Jurkat, Clone E6-1 (cell line): ENCODE results near the gene CENPL. TPM values are rescaled to one million over a fixed set of nuclear protein-coding genes. Genes with fewer than 3 reads are reported as not detected.
A peak's percentile ranks its signal among the peaks of the same experiment; 100 is the strongest.
"Not testable (repeated sequence)": the region's sequence is repeated elsewhere in the genome, so short reads cannot be mapped to it uniquely, and the experiment has no call there.

Experiments
- DNase-seq: peaks from one replicate; pipeline ENCODE4 v3.0.0-alpha.2; 2011; ENCODE audit warnings: low read depth, low spot score
- H3K4me3 ChIP-seq: 2 replicates; pipeline ENCODE4 v1.5.1; 2011; ENCODE audit warnings: mild to moderate bottlenecking, low read length, control low read depth, moderate library complexity
- polyA plus RNA-seq: library from polyadenylated mRNA; unstranded; fragments of >200 nt; gene quantifications from one replicate; pipeline ENCODE4 v1.2.1, GENCODE V29; 2012; ENCODE audit warnings: missing spikeins; ENCODE audit not compliant: insufficient read length, insufficient read depth

CENPL gene
- 17.3 TPM for polyA plus RNA-seq

DNA sequence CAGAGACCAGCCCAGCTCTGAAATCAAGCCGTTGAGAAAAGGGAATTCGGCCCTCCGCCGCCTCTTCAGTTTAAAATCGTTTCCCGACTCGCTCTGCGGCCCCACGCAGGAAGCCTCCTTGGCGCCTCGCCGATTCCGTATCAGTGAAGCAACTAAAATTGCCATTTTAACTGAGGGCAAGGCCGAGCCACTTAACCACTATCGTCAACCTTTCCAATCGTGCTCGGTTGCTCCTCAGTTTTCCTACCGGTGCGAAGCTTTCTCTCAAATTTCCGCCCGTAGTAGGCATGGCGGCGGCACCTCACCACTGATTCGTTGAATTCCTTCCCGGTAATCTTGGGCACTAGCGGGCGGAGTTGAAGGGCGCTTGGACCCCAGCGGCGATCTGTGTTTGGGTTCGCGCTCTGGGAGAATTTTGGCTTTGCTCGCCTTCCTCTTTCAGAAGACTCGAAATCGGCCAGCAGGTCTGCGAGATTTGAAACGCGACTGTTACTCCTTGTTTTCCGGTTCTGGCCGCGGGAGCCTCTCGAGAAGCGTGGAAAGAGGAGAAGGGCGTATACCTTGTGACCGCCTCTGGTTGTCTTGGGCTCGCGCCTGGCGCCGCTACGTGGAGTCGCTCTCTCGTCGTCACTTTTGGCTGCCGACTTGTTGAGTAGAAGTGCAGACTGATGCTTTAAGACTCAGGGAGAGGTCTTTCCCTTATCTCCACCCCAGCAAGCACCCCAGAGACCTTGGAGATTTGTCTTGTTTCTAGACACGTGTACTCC, at the start of gene CENPL, which contains the start of gene DARS2:
TSS of gene CENPL (minus strand) at position 569 of the 767 bp plus-strand sequence. CDS start 13,584 bp downstream, outside the sequence.
TSS of gene DARS2 (plus strand) at position 359 of the 767 bp plus-strand sequence. CDS start 557 bp downstream, outside the sequence.
- peak; percentile 98 for DNase-seq
- peak within 1 kb of the TSS; percentile 82 for H3K4me3 ChIP-seq

- no peak overlapping the region for H3K4me3 ChIP-seq
- no peak for DNase-seq
Observed at GRCh38 chr1:173871500-173871899, 46.8 kb upstream of the CENPL start.

- DNase-seq, result no peak
- no peak overlapping the region for H3K4me3 ChIP-seq
Observed at GRCh38 chr1:173871091-173871490, 46.4 kb upstream of the CENPL start.

GRCh38 chr1:173870252-173871075, 45.8 kb upstream of the CENPL start:
- DNase-seq, result peak; percentile 77
- H3K4me3 ChIP-seq, result peak overlapping the region; percentile 32

- peak overlapping the region; percentile 97 for H3K4me3 ChIP-seq
- DNase-seq, result no peak
Observed at GRCh38 chr1:173869021-173869359, 44.3 kb upstream of the CENPL start.

GRCh38 chr1:173868266-173869020, 43.8 kb upstream of the CENPL start, which contains the start of gene ZBTB37:
Gene ZBTB37, plus strand, starts transcription at chr1:173868380. Its CDS starts 1,846 bp downstream, at chr1:173870226.
- H3K4me3 ChIP-seq, result peak within 1 kb of the TSS; percentile 97
- DNase-seq, result peak; percentile 87

DNA sequence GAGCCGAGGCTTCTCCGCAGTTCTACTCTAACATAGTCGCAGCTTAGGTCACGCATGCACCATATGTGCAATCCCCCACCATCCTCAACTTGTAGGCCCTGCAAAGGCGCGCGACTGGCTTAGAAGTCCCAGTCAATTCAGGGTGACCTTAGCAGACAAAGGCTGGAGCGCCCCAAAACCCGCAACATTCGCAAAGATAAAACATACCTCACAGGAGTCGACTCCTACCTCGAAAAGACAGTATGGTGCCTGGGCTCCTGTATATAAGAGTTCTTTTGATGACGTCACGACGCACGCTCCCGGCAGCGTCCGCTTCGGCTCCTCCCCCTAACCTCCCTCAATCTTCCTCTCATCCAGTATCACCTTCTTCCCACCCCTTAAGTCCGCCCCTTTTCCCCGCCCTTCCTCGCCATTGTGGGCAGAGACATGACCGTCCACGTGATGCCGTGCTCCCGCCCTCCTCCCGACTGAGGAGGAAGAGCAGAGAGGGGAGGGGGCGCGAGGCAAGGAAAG, 43.1 kb upstream of the CENPL start, which contains the start of gene GAS5:
TSS of gene GAS5 (minus strand) at position 237 of the 513 bp plus-strand sequence.
- H3K4me3 ChIP-seq, result peak within 1 kb of the TSS; percentile 97
- DNase-seq, result peak; percentile 100

DNA sequence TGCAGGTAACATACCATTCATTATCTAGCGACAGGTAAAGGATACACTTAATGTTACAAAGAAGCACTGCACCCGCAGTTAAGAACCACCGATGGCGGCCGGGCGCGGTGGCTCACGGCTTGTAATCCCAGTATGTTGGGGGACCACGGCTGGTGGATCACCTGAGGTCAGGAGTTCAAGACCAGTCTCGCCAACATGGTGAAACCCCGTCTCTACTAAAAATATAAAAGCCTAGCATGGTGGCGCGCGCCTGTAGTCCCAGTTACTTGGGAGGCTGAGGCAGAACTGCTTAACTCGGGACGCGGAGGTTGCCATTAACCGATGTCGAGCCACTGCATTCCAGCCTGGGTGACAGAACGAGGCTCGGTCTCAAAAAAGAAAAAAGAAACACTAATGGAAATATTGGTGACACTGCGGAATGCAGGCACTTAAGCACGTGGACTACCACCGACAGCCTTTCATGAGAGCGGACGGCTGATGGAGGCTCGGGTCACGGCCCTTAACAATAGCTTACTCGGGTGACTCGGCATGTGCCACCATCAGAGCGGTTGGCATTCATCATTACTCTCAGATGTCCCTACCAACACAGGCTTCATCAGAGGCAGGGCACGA, 42.6 kb upstream of the CENPL start:
- DNase-seq, result no peak
- H3K4me3 ChIP-seq, result peak overlapping the region; percentile 97

GRCh38 chr1:173866413-173867115, 41.9 kb upstream of the CENPL start:
- DNase-seq, result no peak
- peak overlapping the region; percentile 97 for H3K4me3 ChIP-seq

GRCh38 chr1:173865468-173866164, 40.9 kb upstream of the CENPL start:
- H3K4me3 ChIP-seq, result peak overlapping the region; percentile 97
- DNase-seq, result no peak

- H3K4me3 ChIP-seq, result no peak overlapping the region
- DNase-seq, result no peak
Observed at GRCh38 chr1:173864179-173864867, 39.6 kb upstream of the CENPL start.

DNA sequence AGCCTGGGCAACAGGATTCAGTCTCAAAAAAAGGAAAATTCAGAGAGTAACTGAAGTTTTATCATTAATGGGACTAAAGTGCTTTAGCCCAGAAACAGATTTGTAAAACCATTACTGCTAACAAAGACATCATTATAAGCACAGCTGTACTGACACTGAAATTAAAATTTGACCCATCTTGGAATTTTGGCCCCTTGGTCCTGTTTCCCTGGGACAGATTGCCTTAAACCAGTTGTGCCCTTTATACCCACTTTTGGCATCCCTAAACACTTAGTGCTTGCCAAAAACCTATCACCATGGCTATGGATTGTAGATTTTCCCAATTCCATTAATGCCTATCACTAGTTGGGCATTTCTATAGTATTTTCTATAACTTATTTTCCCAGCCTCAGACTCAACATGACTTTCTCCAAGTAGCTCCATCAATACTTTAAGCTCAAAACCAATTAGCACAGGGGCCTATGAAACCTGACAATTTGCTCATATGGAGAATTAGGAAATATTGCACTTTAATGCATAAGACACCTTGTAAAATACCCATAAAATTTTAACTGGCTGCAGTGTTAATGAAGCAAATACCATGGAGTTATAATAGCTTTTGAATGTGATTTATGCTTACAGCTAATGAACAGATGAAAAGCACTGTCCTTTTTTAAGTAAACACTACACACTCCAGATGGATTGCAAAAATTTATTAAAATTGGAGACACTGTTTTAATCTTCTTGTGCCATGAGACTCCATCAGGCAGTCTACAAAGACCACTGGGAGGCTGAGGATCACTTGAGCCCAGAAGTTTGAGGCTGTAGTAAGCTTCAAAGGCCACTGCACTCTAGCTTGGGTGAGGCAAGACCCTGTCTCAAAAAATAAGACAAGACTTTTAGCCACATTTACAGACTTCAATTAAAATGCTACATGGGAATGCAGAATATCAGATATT, 38.8 kb upstream of the CENPL start:
- H3K4me3 ChIP-seq, result no peak overlapping the region
- DNase-seq, result no peak

GRCh38 chr1:173862769-173863223, 38.1 kb upstream of the CENPL start:
- no peak for DNase-seq
- H3K4me3 ChIP-seq, result no peak overlapping the region

- H3K4me3 ChIP-seq, DNase-seq: not testable (repeated sequence)
Observed at GRCh38 chr1:173862146-173862768, 37.6 kb upstream of the CENPL start.

GRCh38 chr1:173861731-173862145, 37.1 kb upstream of the CENPL start:
- H3K4me3 ChIP-seq, result no peak overlapping the region
- no peak for DNase-seq
